Gastroesophageal sphincter (tissue), 3 donors: Measurements from ENCODE around the gene DAP.
"Not testable (repeated sequence)": the region's sequence is repeated elsewhere in the genome, so short reads cannot be mapped to it uniquely, and the experiment has no call there.

Source experiments
- CTCF ChIP-seq, 4 experiments: fragments of 200-600 bp in 2 of 4; fragments of 450-650 bp in 2 of 4; sonication (generic) in 1 of 4; IDR thresholded peaks; one replicate each; pipeline ENCODE4 v1.5.1; 2017 to 2019; ENCODE audit warnings: antibody characterized with exemption in 4 of 4, mild to moderate bottlenecking in 2 of 4, moderate library complexity in 2 of 4
- EP300 ChIP-seq: sonication (generic); formaldehyde crosslinking; IDR thresholded peaks from one replicate; pipeline ENCODE4 v1.6.1; 2017; ENCODE audit warnings: antibody characterized with exemption, mild to moderate bottlenecking
- POLR2AphosphoS5 ChIP-seq: sonication (generic); formaldehyde crosslinking; IDR thresholded peaks from one replicate; pipeline ENCODE4 v1.6.1; 2017; ENCODE audit warnings: antibody characterized with exemption

GRCh38 chr5:10718617-10719016 is 42.4 kb downstream of the DAP start:
- not testable (repeated sequence) for TF ChIP-seq CTCF (IDR thresholded peaks at IDR 0.05); EP300; POLR2AphosphoS5
